ENCODE data around the gene CEP112.

Gene CEP112

DNA sequence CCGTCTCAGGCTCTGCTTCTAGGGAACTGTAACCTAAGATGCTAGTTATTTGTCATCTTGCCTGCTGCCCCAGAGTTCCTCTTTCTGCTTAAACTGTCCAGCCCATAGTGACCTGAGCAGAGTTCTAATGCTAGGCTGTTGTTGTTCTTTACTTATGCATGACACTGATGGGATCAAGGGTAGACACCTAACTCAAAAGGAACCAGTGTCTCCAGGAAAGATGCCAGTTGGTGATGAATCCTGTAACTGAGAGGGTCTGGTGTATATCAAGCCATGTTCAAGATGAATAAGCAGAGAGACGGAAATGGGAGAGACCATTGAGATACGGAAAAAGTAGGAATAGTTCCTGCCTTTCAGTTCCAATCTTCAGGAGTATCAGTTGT is 23.6 kb upstream of the CEP112 start:
- H3K36me3 ChIP-seq = no peaks in the 10 kb centered on the region

DNA sequence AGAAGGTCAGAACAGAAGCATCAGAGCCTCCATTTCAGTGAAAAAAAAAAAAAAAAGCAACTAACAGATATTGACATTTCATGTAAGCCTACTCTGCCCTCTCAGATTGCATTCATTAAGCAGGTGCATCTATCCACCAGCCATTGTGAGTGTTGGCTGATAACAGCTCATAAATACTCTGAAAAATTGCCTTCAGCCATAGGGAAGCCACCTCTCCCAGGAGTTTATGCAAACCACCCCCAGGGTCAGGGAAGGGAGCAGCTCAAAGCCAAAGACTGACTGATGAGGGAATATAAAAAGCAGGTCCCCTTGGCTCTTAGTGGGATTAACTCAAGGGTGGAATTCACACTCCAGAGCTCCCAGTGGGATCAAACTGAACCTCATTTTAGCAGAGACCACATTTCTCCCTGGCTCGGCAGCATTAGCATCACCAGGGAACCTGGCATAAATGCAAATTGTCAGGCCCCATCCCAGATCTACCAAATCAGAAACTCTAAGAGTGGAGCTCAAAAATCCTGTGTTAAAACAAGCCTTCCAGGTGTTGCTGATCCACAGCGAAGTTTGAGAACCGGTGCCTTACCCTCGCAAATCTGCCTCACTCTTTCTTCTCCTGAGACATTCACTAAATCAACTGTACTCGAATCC is 23.1 kb upstream of the CEP112 start:
- peaks cover under 1% of the 10 kb centered on the region for H3K27me3 ChIP-seq (ENCODE audit: insufficient read depth, low read depth, severe bottlenecking)
- DNase-seq = no peak
- TF ChIP-seq, protein P1, sequence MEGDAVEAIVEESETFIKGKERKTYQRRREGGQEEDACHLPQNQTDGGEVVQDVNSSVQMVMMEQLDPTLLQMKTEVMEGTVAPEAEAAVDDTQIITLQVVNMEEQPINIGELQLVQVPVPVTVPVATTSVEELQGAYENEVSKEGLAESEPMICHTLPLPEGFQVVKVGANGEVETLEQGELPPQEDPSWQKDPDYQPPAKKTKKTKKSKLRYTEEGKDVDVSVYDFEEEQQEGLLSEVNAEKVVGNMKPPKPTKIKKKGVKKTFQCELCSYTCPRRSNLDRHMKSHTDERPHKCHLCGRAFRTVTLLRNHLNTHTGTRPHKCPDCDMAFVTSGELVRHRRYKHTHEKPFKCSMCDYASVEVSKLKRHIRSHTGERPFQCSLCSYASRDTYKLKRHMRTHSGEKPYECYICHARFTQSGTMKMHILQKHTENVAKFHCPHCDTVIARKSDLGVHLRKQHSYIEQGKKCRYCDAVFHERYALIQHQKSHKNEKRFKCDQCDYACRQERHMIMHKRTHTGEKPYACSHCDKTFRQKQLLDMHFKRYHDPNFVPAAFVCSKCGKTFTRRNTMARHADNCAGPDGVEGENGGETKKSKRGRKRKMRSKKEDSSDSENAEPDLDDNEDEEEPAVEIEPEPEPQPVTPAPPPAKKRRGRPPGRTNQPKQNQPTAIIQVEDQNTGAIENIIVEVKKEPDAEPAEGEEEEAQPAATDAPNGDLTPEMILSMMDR (IDR thresholded peaks at IDR 0.05; ENCODE audit: low read depth, low read length) = no peak
- no peak overlapping the region for H3K4me3 ChIP-seq (ENCODE audit: low read depth, low read length)
- no peaks in the 10 kb centered on the region for H3K36me3 ChIP-seq
- H3K9me3 ChIP-seq (ENCODE audit: severe bottlenecking) = no peaks in the 10 kb centered on the region
- no peak overlapping the region for H3K27ac ChIP-seq

More for the DNA sequence above, 23.6 kb upstream of the CEP112 start:
- no peak for DNase-seq
- Histone ChIP-seq H3K27ac (no peak overlapping the region), H3K27me3 (ENCODE audit: insufficient read depth, low read depth, severe bottlenecking) (peaks cover 6% of the 10 kb centered on the region), H3K4me3 (ENCODE audit: low read depth, low read length) (no peak overlapping the region), H3K9me3 (ENCODE audit: severe bottlenecking) (no peaks in the 10 kb centered on the region)
- TF ChIP-seq, protein P1 (IDR thresholded peaks at IDR 0.05; ENCODE audit: low read depth, low read length) = no peak

DNA sequence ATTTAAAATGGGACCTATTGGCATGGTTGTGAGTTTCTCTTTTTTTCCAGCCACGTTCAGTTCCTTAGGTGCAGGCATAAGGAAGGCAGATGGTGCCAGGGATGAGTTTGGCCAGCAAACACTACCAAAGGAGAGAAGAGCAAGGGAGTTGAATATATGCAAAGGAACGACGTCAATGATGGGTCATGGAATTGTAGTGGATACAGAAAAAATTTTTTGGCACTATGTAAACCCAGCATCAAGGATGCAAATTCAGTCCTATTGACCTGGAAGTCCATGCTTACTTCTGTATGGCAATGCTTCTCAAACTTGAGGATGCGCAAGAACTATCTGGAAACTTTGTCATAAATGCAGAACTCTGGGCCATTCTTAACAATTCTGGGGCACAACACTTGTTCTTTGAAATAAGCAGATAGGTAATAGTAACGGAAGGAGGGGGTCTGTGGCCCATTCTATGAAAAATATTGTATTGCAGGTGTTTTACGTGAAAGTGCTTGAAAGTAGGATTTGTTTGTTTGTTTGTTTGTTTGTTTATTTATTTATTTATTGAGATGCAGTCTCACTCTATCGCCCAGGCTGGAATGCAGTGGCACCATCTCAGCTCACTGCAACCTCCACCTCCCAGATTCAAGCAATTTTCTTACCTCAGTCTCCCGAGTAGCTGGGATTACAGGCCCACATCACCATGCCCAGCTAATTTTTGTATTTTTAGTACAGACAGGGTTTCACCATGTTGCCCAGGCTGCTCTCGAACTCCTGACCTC is 19.3 kb upstream of the CEP112 start:
- no peak overlapping the region for H3K4me3 ChIP-seq (ENCODE audit: low read depth, low read length)
- no peak overlapping the region for H3K27ac ChIP-seq
- no peaks in the 10 kb centered on the region for H3K9me3 ChIP-seq (ENCODE audit: severe bottlenecking)
- no peaks in the 10 kb centered on the region for H3K27me3 ChIP-seq (ENCODE audit: insufficient read depth, low read depth, severe bottlenecking)
- TF ChIP-seq, protein P1 (IDR thresholded peaks at IDR 0.05; ENCODE audit: low read depth, low read length) = no peak
- no peaks in the 10 kb centered on the region for H3K36me3 ChIP-seq
- no peak for DNase-seq

DNA sequence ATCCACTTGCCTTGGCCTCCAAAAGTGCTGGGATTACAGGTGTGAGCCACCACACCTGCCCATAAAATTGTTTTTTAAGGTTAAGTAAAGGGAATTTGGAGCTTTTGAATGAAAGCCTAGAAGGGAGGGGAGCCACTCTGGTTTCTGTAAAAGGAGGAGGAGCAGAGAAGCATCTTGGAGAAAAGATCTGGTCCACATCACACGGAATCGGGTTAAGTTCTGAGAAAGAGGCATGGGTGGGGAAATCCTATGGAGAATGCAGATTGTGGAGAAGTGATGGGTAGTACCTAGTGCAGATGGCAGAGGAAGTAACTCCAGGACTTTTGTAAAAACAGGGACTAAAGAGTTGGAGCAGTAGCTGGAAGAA is 18.3 kb upstream of the CEP112 start:
- H3K27ac ChIP-seq = no peak overlapping the region
- H3K27me3 ChIP-seq (ENCODE audit: insufficient read depth, low read depth, severe bottlenecking) = no peaks in the 10 kb centered on the region
- no peak overlapping the region for H3K4me3 ChIP-seq (ENCODE audit: low read depth, low read length)
- TF ChIP-seq, protein P1 (IDR thresholded peaks at IDR 0.05; ENCODE audit: low read depth, low read length) = no peak
- no peaks in the 10 kb centered on the region for H3K9me3 ChIP-seq (ENCODE audit: severe bottlenecking)
- DNase-seq = no peak
- H3K36me3 ChIP-seq = no peaks in the 10 kb centered on the region

DNA sequence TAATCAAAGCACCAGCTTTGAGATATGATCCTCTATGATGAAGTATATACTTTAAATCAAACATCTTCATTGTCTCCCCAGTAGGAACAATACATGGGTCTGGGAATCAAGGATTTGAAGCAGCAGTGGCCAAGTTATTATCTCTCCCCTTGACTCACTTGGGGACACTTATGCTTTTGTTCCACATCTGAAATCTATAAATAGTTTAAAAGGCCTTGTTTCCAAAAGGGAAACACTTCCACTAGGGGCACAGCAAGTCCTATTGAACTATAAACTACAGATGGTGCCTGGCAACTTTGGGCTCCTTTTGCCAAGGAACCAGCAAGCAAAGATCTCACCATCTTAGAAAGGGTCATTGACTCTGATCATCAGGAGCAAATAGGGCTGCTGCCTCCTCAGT is 16.0 kb upstream of the CEP112 start:
- H3K27me3 ChIP-seq (ENCODE audit: insufficient read depth, low read depth, severe bottlenecking) = no peaks in the 10 kb centered on the region
- DNase-seq = no peak
- no peaks in the 10 kb centered on the region for H3K36me3 ChIP-seq
- no peak overlapping the region for H3K27ac ChIP-seq
- TF ChIP-seq, protein P1 (IDR thresholded peaks at IDR 0.05; ENCODE audit: low read depth, low read length) = no peak
- no peaks in the 10 kb centered on the region for H3K9me3 ChIP-seq (ENCODE audit: severe bottlenecking)
- no peak overlapping the region for H3K4me3 ChIP-seq (ENCODE audit: low read depth, low read length)
